Renal pelvis (tissue), 12 donors: ENCODE data around the gene ECHDC3. TPM values are rescaled to one million over a fixed set of nuclear protein-coding genes. Genes with fewer than 3 reads are reported as not detected.
"Not testable (repeated sequence)": the region's sequence is repeated elsewhere in the genome, so short reads cannot be mapped to it uniquely, and the experiment has no call there.

ENCODE experiments used
- DNase-seq: peaks from one replicate; pipeline ENCODE4 v3.0.0-alpha.2; 2013
- long read RNA-seq, 16 experiments: transcript quantifications; one replicate each; lab custom pipeline, GENCODE V29; 2026
- polyA plus RNA-seq, 3 donors: library from polyadenylated mRNA; unstranded; fragments of 120-200 nt; gene quantifications; one replicate each; pipeline ENCODE4 v1.2.1, GENCODE V29; 2013; ENCODE audit not compliant: insufficient read length in 3 of 3

The ECHDC3 gene
- polyA plus RNA-seq: 10 to 100 TPM; 11.4 to 19.4 (median 13.1) TPM
- long read RNA-seq, donor 1, transcript ECHDC3-201 (5 exons, 1,649 nt): major isoform, 14 of 25 reads
- long read RNA-seq, donor 1, partial matches to known transcripts: 10 of 25 reads
- long read RNA-seq, donor 1, other reads (novel, unspliced or antisense): 0 of 25 reads
- long read RNA-seq, donor 2, transcript ECHDC3-201 (5 exons, 1,649 nt): major isoform, 16 of 16 reads
- long read RNA-seq, donor 2, partial matches to known transcripts: 0 of 16 reads
- long read RNA-seq, donor 2, other reads (novel, unspliced or antisense): 0 of 16 reads
- long read RNA-seq, donor 3, transcript ECHDC3-201 (5 exons, 1,649 nt): major isoform, 9 of 9 reads
- long read RNA-seq, donor 3, partial matches to known transcripts: 0 of 9 reads
- long read RNA-seq, donor 3, other reads (novel, unspliced or antisense): 0 of 9 reads
- long read RNA-seq, donor 4, transcript ECHDC3-201 (5 exons, 1,649 nt): major isoform, 11 of 11 reads
- long read RNA-seq, donor 4, partial matches to known transcripts: 0 of 11 reads
- long read RNA-seq, donor 4, other reads (novel, unspliced or antisense): 0 of 11 reads
- long read RNA-seq, donor 5, transcript ECHDC3-201 (5 exons, 1,649 nt): major isoform, 8 of 8 reads
- long read RNA-seq, donor 5, partial matches to known transcripts: 0 of 8 reads
- long read RNA-seq, donor 5, other reads (novel, unspliced or antisense): 0 of 8 reads
- long read RNA-seq, donor 6, transcript ECHDC3-201 (5 exons, 1,649 nt): major isoform, 12 of 12 reads
- long read RNA-seq, donor 6, partial matches to known transcripts: 0 of 12 reads
- long read RNA-seq, donor 6, other reads (novel, unspliced or antisense): 0 of 12 reads
- long read RNA-seq, donor 7, transcript ECHDC3-201 (5 exons, 1,649 nt): major isoform, 17 of 17 reads
- long read RNA-seq, donor 7, partial matches to known transcripts: 0 of 17 reads
- long read RNA-seq, donor 7, other reads (novel, unspliced or antisense): 0 of 17 reads
- long read RNA-seq, donor 8, partial matches to known transcripts: 0 of 3 reads
- long read RNA-seq, donor 8, other reads (novel, unspliced or antisense): 0 of 3 reads
- long read RNA-seq, donor 9, transcript ECHDC3-201 (5 exons, 1,649 nt): major isoform, 7 of 7 reads
- long read RNA-seq, donor 9, partial matches to known transcripts: 0 of 7 reads
- long read RNA-seq, donor 9, other reads (novel, unspliced or antisense): 0 of 7 reads
- long read RNA-seq, donor 10, transcript ECHDC3-201 (5 exons, 1,649 nt): major isoform, 5 of 5 reads
- long read RNA-seq, donor 10, partial matches to known transcripts: 0 of 5 reads
- long read RNA-seq, donor 10, other reads (novel, unspliced or antisense): 0 of 5 reads
- long read RNA-seq, donor 11, transcript ECHDC3-201 (5 exons, 1,649 nt): major isoform, 9 of 10 reads
- long read RNA-seq, donor 11, partial matches to known transcripts: 0 of 10 reads
- long read RNA-seq, donor 11, other reads (novel, unspliced or antisense): 0 of 10 reads
- long read RNA-seq, donor 12, transcript ECHDC3-201 (5 exons, 1,649 nt): major isoform, 6 of 6 reads
- long read RNA-seq, donor 12, partial matches to known transcripts: 0 of 6 reads
- long read RNA-seq, donor 12, other reads (novel, unspliced or antisense): 0 of 6 reads
- long read RNA-seq, donor 13, transcript ECHDC3-201 (5 exons, 1,649 nt): major isoform, 7 of 7 reads
- long read RNA-seq, donor 13, partial matches to known transcripts: 0 of 7 reads
- long read RNA-seq, donor 13, other reads (novel, unspliced or antisense): 0 of 7 reads
- long read RNA-seq, donor 14: 0 reads
- long read RNA-seq, donor 15, transcript ECHDC3-201 (5 exons, 1,649 nt): major isoform, 12 of 12 reads
- long read RNA-seq, donor 15, partial matches to known transcripts: 0 of 12 reads
- long read RNA-seq, donor 15, other reads (novel, unspliced or antisense): 0 of 12 reads
- long read RNA-seq, donor 16, transcript ECHDC3-201 (5 exons, 1,649 nt): major isoform, 15 of 15 reads
- long read RNA-seq, donor 16, partial matches to known transcripts: 0 of 15 reads
- long read RNA-seq, donor 16, other reads (novel, unspliced or antisense): 0 of 15 reads

- no peak for DNase-seq
Observed at GRCh38 chr10:11742009-11742778, at the start of gene ECHDC3. Gene ECHDC3 (plus strand): TSS chr10:11742382. CDS start chr10:11742577, 195 bp downstream.

GRCh38 chr10:11693376-11693775 lies 48.8 kb upstream of the ECHDC3 start:
- no peak for DNase-seq

- no peak for DNase-seq
Observed at GRCh38 chr10:11695779-11696178, 46.4 kb upstream of the ECHDC3 start.

GRCh38 chr10:11697718-11698527 lies 44.3 kb upstream of the ECHDC3 start:
- no peak for DNase-seq

- DNase-seq: no peak
Observed at GRCh38 chr10:11698691-11699549, 43.3 kb upstream of the ECHDC3 start.

- DNase-seq: no peak
Observed at GRCh38 chr10:11699550-11700097, 42.6 kb upstream of the ECHDC3 start.

GRCh38 chr10:11700539-11700938 lies 41.6 kb upstream of the ECHDC3 start:
- no peak for DNase-seq

GRCh38 chr10:11701451-11702095 lies 40.6 kb upstream of the ECHDC3 start:
- DNase-seq: no peak

- no peak for DNase-seq
Observed at GRCh38 chr10:11702264-11702663, 39.9 kb upstream of the ECHDC3 start.

- no peak for DNase-seq
Observed at GRCh38 chr10:11704092-11704491, 38.1 kb upstream of the ECHDC3 start.

- DNase-seq: no peak
Observed at GRCh38 chr10:11705722-11706121, 36.5 kb upstream of the ECHDC3 start.

- no peak for DNase-seq
Observed at GRCh38 chr10:11706895-11707567, 35.2 kb upstream of the ECHDC3 start.

GRCh38 chr10:11707624-11708350 lies 34.4 kb upstream of the ECHDC3 start:
- no peak for DNase-seq

- not testable (repeated sequence) for DNase-seq
Observed at GRCh38 chr10:11708801-11709200, 33.4 kb upstream of the ECHDC3 start.

- no peak for DNase-seq
Observed at GRCh38 chr10:11712744-11713143, 29.4 kb upstream of the ECHDC3 start.
